GM23248 (cell line): ENCODE results near the gene ZNF736.
"Not testable (repeated sequence)": the region's sequence is repeated elsewhere in the genome, so short reads cannot be mapped to it uniquely, and the experiment has no call there.

ENCODE experiments used
- EZH2 ChIP-seq: fragments of 200-600 bp; sonication (generic); IDR thresholded peaks from 2 replicates; pipeline ENCODE4 v1.6.1; 2018; ENCODE audit warnings: antibody characterized with exemption, mild to moderate bottlenecking; ENCODE audit not compliant: insufficient read depth, poor library complexity, severe bottlenecking
- EZH2phosphoT487 ChIP-seq: fragments of 200-600 bp; sonication (generic); IDR thresholded peaks from 2 replicates; pipeline ENCODE4 v1.6.1; 2018; ENCODE audit warnings: antibody characterized with exemption, moderate library complexity, mild to moderate bottlenecking, low read depth; ENCODE audit not compliant: insufficient read depth

DNA sequence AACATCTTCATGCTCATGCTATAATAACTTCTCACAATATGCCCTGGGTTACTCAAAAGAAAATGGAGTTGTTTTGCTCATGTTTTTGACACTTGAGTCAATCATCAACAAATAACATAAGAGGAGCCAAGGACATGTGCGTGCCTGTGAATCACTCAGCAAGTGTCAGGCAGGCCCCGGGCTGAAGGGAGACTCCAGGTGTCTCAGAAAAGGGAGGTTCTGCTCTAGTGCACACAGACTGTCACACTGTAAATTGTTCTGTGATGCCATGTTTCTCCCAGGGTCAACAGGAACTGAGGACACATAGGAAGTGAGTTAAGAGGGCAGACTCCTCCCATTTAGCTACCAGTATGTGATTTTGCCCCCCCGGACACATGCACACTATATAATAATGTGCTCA, 10.4 kb downstream of the ZNF736 start:
- TF ChIP-seq EZH2, EZH2phosphoT487: not testable (repeated sequence)
